Measurements from ENCODE around the gene ACOT8. TPM values are rescaled to one million over a fixed set of nuclear protein-coding genes. Genes with fewer than 3 reads are reported as not detected.

The ACOT8 gene
- 11.6 to 22.7 TPM (median 19.3 TPM) in 5 replicates for total RNA-seq (2022; extraction: Qiagen RNA extraction; ENCODE audit: low read depth)

GRCh38 chr20:45857114-45857881, at the start of gene ACOT8, which contains the start of gene ZSWIM3:
Gene ACOT8 (minus strand): TSS chr20:45857392. CDS start chr20:45857315, 77 bp downstream.
Gene ZSWIM3 (plus strand): TSS chr20:45857614. CDS start chr20:45857826, 212 bp downstream.

GRCh38 chr20:45890985-45891983, 34.1 kb upstream of the ACOT8 start, which contains the start of the genes CTSA and NEURL2:
Gene CTSA (plus strand): TSS chr20:45891335. CDS start chr20:45891569, 234 bp downstream.
Gene NEURL2 (minus strand): TSS chr20:45891208. CDS start chr20:45890991, 217 bp downstream.

GRCh38 chr20:45887346-45887715, 30.1 kb upstream of the ACOT8 start, which contains the start of gene SPATA25:
Gene SPATA25 (minus strand): TSS chr20:45887622. CDS start chr20:45887590, 32 bp downstream.

GRCh38 chr20:45880988-45881788, 24.0 kb upstream of the ACOT8 start, which contains the start of gene ZSWIM1:
Gene ZSWIM1 (plus strand): TSS chr20:45881227. CDS start chr20:45882593, 1,366 bp downstream.

GRCh38 chr20:45833030-45833882, 23.9 kb downstream of the ACOT8 start, which contains the start of gene SNX21:
Gene SNX21 (plus strand): TSS chr20:45833799. CDS start chr20:45833920, 121 bp downstream.

DNA sequence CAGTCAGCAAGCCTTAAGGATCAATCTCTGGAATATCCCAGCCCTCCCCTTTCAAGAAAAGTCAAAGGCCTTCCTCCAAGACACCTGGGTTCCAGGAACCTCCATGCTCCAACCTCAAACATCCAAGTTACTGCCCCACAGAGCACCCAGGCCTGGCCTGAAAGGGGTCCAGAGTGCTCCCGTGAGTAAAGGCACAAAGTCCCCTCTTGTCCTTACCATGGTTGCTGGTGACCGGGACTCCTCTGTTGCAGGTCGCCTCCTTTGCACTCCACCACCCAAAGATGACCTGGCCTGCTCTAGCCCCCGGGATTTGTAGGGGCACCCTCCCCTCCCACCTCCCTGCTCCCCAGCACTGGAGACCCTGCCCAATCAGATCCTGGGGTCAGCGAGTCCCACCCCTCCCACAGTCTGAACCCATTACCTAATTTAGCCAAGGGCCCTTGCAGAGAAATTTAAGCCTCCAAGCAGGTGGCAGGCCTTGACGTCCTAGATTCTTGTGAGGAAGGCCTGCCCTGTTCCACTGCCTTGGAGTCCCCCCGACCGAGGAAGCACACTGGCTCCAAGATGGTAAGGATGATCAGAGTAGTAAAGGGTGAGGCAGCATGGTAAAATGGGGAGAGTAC, 30.1 kb downstream of the ACOT8 start, which contains the start of gene TNNC2:
Gene TNNC2 (minus strand): TSS at position 283 of the 623 bp plus-strand sequence. CDS start 64 bp downstream, at position 219.

GRCh38 chr20:45812157-45813005, 44.8 kb downstream of the ACOT8 start, which contains the start of gene UBE2C:
Gene UBE2C (plus strand): TSS chr20:45812644. CDS start chr20:45812696, 52 bp downstream.

Other genes starting within 250 kb of the ACOT8 start
- gene WFDC10A, start 227.7 kb downstream of the ACOT8 start, total RNA-seq (2022; extraction: Qiagen RNA extraction; ENCODE audit: low read depth) = not detected in 5 replicates
- gene WFDC9, start 226.1 kb downstream of the ACOT8 start, total RNA-seq (2022; extraction: Qiagen RNA extraction; ENCODE audit: low read depth) = not detected in 5 replicates
- gene WFDC11, start 187.2 kb downstream of the ACOT8 start, total RNA-seq (2022; extraction: Qiagen RNA extraction; ENCODE audit: low read depth) = not detected in 5 replicates
- not detected in 5 replicates for gene WFDC13, start 155.4 kb downstream of the ACOT8 start, total RNA-seq (2022; extraction: Qiagen RNA extraction; ENCODE audit: low read depth)
- not detected in 5 replicates for gene WFDC10B, start 152.4 kb downstream of the ACOT8 start, total RNA-seq (2022; extraction: Qiagen RNA extraction; ENCODE audit: low read depth)
- gene SPINT4, start 135.0 kb downstream of the ACOT8 start, total RNA-seq (2022; extraction: Qiagen RNA extraction; ENCODE audit: low read depth) = not detected in 5 replicates
- not detected in 5 replicates for gene WFDC3, start 65.5 kb downstream of the ACOT8 start, total RNA-seq (2022; extraction: Qiagen RNA extraction; ENCODE audit: low read depth)
- gene DNTTIP1, start 65.4 kb downstream of the ACOT8 start, total RNA-seq (2022; extraction: Qiagen RNA extraction; ENCODE audit: low read depth) = 33.0 to 35.3 TPM (median 35.0 TPM) in 5 replicates
- gene UBE2C, start 44.7 kb downstream of the ACOT8 start, total RNA-seq (2022; extraction: Qiagen RNA extraction; ENCODE audit: low read depth) = 213 to 281 TPM (median 233 TPM) in 5 replicates
- gene TNNC2, start 30.1 kb downstream of the ACOT8 start, total RNA-seq (2022; extraction: Qiagen RNA extraction; ENCODE audit: low read depth) = not detected in 5 replicates
- 6.9 to 12.6 TPM (median 11.5 TPM) in 5 replicates for gene SNX21, start 23.6 kb downstream of the ACOT8 start, total RNA-seq (2022; extraction: Qiagen RNA extraction; ENCODE audit: low read depth)
- 1.4 to 1.9 TPM (median 1.7 TPM) in 5 replicates for gene ZSWIM3, start 222 bp upstream of the ACOT8 start, total RNA-seq (2022; extraction: Qiagen RNA extraction; ENCODE audit: low read depth)
- 4.5 to 6.4 TPM (median 5.2 TPM) in 5 replicates for gene ZSWIM1, start 23.8 kb upstream of the ACOT8 start, total RNA-seq (2022; extraction: Qiagen RNA extraction; ENCODE audit: low read depth)
- gene SPATA25, start 30.2 kb upstream of the ACOT8 start, total RNA-seq (2022; extraction: Qiagen RNA extraction; ENCODE audit: low read depth) = 0.39 to 0.89 TPM (median 0.85 TPM) in 4 of 5 replicates, not detected in the other
- gene NEURL2, start 33.8 kb upstream of the ACOT8 start, total RNA-seq (2022; extraction: Qiagen RNA extraction; ENCODE audit: low read depth) = 0.79 to 1.5 TPM (median 0.94 TPM) in 5 replicates
- gene CTSA, start 33.9 kb upstream of the ACOT8 start, total RNA-seq (2022; extraction: Qiagen RNA extraction; ENCODE audit: low read depth) = 80.5 to 129 TPM (median 114 TPM) in 5 replicates
- 1.3 to 2.2 TPM (median 1.5 TPM) in 5 replicates for gene PLTP, start 54.8 kb upstream of the ACOT8 start, total RNA-seq (2022; extraction: Qiagen RNA extraction; ENCODE audit: low read depth)
- 19.8 to 36.7 TPM (median 33.6 TPM) in 5 replicates for gene PCIF1, start 77.3 kb upstream of the ACOT8 start, total RNA-seq (2022; extraction: Qiagen RNA extraction; ENCODE audit: low read depth)
- 6.3 to 10.5 TPM (median 9.8 TPM) in 5 replicates for gene ZNF335, start 114.8 kb upstream of the ACOT8 start, total RNA-seq (2022; extraction: Qiagen RNA extraction; ENCODE audit: low read depth)
- 0.22 to 0.81 TPM (median 0.60 TPM) in 5 replicates for gene MMP9, start 151.5 kb upstream of the ACOT8 start, total RNA-seq (2022; extraction: Qiagen RNA extraction; ENCODE audit: low read depth)
- 12.2 to 17.7 TPM (median 14.1 TPM) in 5 replicates for gene SLC12A5, start 171.8 kb upstream of the ACOT8 start, total RNA-seq (2022; extraction: Qiagen RNA extraction; ENCODE audit: low read depth)
- gene NCOA5, start 232.6 kb upstream of the ACOT8 start, total RNA-seq (2022; extraction: Qiagen RNA extraction; ENCODE audit: low read depth) = 18.2 to 26.8 TPM (median 22.7 TPM) in 5 replicates